ENCODE results near the gene SDF2L1.
"Not testable (repeated sequence)": the region's sequence is repeated elsewhere in the genome, so short reads cannot be mapped to it uniquely, and the experiment has no call there.

SDF2L1 gene

DNA sequence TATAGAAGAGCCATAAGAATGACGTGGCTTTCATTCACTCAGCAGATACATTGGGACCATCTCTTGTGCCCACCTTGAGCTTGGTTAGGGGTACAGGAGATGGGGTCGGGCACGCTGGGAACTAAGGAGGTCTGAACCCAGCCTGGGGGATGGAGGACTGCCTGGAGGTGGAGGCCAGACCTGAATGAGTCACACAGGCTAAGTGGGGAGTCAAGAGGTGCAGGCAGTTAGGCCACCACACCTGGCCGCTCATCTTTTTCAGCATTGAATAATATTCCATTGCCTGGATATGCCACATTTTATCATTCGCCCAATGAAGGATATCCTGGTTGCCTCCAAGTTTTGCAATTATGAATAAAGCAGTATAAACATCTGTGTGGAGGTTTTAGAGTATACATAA lies 19.9 kb downstream of the SDF2L1 start:
- no peak for DNase-seq (ENCODE audit: low spot score)

DNA sequence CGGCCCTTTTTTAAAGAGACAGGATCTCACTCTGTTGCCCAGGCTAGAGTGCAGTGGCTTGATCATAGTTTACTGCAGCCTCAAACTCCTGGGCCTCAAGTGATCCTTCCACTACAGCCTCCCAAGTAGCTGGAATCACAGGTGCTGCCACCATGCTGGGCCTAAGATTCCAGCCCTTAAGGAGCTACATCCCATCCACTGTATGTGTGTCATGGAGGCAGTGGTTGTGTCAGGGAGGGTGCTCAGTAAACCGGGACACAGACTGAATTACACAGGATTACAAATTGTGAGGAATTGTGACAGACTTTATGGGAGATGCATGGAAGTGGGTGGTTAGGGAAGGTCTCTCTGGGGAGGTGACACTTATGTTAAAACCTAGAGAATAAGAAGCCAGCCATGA lies 21.6 kb downstream of the SDF2L1 start:
- no peak for DNase-seq (ENCODE audit: low spot score)

DNA sequence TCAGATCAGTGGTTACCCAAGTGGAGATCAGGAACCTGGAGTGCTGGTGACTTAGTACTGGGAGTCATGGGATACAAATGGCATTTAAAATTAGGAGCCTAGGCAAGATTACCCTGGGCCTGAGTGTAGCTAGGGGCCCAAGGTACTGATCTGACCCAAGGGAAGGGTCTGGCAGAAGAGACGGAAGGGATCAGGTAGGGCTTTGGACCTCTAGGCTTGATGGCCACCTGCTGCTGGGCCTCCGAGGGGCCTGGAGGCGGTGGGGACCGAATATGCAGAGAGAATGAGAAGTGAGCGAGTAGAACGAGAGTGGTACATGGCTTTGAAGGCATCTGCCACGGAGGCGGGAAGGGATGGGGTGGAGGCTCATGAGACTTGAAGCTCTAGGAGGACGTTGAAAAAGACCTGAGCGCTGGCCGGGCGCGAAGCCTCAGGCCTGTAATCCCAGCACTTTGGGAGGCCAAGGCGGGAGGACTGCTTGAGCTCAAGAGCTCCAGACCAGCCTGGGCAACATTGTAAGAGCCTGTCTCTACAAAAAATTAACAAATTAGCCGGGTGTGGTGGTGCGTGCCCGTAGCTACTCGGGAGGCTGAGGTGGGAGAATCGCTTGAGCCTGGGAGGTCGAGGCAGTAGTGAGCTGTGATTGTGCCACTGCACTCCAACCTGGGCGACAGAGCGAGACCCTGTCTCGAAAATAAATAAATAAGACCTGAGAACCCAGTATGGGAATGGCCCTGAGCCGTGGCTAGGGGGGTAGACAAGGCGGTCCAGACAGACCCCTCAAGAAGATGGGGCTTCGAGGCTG lies 23.1 kb downstream of the SDF2L1 start:
- DNase-seq (ENCODE audit: low spot score) = no peak

DNA sequence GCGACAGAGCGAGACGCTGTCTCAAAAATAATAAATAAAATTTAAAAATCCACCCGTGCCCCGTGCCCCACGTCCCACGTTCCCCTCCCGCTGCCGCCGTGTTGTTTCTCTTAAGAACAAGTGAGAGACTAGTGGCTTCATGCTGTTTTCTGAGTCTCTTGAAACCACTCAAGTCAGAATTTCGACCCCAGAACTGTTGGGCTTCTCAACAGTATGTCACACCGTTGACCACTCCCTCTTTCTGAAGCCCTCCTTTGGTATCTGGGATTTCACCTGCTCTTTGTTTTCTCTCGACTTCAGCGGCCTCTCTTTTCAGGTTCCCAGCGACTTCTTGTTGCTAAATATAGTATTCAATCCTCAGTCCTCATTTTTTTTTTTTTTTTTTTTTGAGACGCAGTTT lies 24.7 kb downstream of the SDF2L1 start:
- DNase-seq (ENCODE audit: low spot score) = no peak

DNA sequence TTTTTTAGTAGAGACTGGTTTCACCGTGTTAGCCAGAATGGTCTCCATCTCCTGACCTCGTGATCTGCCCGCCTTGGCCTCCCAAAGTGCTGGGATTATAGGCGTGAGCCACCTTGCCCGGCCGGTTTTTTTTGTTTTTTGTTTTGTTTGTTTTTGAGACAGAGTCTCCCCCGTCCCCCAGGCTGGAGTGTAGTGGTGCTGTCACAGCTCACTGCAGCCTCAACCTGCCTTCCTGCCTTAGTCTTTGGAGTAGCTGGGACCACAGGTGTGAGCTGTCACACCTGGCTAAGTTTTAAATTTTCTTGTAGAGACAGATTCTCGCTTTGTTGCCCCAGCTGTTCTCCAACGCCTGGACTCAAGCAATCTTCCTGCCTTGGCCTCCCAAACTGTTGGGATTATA lies 26.9 kb downstream of the SDF2L1 start:
- no peak for DNase-seq (ENCODE audit: low spot score)

DNA sequence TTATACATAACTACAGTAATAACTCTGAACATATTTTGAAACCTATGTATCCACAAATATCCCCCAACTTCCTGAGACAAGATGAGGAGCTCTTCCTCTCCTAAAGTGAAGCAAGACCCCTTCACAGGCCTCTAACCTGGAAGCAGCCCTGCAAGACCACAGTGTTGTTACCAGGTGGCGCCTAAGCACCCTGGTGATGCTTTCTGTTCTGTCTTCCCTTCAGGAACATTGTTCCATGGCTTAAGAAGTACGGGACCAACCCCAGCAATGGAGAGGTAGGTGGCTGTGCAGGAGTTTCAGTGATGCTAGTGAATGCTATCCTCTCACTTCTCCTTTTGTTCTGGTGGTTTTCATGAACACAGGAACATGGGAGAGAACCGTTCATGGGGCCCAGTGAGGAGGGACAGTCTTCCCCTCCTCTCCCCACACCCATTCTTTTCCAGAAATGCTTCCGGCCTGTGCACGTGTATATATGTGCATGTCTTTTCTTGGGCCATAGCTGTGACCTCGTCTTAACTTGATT lies 30.1 kb downstream of the SDF2L1 start:
- DNase-seq (ENCODE audit: low spot score) = no peak

DNA sequence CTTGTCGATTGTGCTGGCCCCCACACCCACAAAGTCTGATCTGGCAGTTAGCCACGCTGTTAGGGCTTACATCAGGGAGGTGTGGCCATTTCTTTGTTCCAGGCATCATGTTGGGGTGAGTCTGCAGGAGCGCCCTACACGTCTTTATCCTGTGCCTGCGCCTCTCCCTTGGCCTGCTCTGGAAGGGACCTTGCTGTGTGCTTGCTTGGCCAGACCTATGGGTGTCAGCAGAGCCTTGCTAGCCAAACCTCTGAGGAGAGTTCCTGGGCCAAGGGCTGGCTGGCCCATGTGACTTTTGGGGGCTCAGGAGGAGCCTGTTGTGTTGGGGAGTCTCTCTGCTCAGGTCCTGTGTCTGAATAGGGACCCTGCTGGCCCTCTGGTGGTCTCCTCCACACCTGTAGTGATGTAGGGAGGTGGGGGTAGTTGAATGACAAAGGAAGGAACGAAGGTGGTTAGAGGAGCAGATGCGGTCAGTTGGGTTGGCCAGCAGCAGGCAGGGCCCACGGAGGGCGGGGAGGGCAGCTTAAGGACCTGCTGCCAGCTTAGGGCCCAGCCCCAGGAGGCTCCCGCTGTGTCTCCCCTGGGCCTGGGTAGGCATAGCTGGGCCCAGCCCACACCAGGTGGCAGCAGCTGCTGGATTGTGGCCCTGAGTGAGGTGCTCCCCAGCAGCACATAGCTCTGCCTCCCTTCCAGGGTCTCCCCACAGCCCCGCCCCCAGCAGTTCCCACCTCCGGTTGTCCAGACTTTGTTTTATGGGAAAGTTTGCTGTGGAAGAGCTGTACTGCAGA lies 31.6 kb downstream of the SDF2L1 start:
- no peak for DNase-seq (ENCODE audit: low spot score)

DNA sequence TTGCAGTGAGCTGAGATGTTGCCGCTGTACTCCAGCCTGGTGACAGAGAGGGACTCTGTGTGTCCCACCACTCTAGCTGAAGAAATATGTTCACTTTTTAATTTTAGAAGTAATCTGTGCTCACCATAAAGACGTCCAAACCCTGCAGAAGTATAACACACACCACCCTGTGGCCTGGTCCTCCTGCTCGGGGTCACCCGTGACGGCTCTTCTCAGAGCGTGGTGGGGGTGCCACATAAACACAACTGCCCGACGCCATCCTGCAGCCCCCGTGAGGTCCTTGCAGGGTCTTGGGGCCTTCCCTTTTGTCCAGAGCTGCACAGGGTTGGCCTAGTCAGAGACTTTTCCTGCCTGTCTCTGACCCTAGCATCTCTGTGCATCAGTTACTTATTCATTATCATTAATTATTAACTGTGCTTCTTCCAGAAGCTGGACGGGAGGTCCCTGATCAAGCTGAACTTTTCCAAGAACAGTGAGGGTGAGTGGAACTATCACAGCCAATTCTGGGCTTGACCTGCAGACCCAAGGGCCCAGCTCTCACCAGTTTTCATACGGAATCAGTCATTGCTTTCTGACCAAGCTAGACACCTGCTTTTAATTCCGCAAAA lies 32.6 kb downstream of the SDF2L1 start:
- DNase-seq (ENCODE audit: low spot score) = no peak

DNA sequence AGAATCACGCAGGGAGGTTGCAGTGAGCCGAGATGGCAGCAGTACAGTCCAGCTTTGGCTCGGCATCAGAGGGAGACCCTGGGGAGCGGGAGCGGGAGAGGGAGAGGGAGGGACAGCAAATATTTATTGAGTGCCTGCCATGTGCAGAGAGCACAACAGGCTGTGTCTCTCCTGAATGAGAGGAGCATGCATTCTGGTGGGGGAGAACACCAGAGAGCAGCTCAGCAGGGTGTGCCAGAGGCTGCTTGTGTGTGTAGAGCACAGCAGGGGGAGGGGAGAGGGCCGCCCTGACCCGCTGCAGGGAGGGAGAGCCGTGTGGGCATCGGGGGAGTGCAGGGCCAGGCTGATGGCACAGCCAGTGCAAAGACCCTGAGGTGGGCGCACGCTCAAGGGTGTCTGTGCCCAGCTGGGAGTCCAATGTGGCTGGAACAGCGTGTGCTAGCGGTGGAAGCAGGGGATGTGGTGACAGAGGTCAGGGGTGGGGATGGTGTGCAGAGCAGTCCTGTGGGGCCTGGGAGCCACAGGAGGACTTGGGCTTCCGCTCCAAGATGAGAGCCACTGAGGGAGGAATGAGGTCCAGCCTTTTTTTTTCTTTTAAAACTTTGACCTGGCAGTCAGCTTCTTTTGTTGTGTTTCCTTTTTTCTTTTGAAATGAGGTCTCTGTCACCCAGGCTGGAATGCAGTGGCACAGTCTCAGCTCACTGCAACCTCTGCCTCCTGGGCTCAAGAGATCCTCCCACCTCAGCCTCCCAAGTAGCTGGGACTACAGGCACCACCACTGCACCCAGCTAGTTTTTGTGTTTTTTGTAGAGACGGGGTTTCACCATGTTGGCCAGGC lies 35.7 kb downstream of the SDF2L1 start:
- DNase-seq (ENCODE audit: low spot score) = no peak

DNA sequence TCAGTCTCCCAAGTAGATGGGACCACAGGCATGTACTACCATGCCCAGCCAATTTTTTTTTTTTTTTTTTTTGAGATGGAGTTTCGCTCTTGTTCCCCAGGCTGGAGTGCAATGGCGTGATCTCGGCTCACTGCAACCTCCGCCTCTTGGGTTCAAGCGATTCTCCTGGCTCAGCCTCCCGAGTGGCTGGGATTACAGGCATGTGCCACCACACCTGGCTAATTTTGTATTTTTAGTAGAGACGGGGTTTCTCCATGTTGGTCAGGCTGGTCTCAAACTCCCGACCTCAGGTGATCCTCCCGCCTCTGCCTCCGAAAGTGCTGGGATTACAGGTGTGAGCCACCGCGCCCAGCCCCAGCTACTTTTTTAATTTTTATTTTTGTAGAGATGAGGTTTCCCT lies 36.7 kb downstream of the SDF2L1 start:
- not testable (repeated sequence) for DNase-seq (ENCODE audit: low spot score)

DNA sequence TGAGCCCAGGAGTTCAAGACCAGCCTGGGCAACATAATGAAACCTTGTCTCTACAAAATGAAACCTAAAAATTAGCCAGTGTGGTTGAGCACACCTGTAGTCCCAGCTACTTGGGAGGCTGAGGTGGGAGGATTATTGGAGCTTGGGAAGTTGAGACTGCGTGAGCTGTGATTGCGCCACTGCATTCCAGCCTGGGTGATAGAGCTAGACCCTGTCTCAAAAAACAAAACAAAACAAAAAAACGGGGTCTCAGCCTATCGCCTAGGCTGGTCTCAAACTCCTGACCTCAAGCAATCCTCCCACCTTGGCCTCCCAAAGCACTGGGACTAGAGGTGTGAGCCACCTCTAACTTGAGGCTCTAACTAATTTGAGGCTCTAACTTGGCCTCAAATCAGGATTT lies 37.3 kb downstream of the SDF2L1 start:
- no peak for DNase-seq (ENCODE audit: low spot score)

DNA sequence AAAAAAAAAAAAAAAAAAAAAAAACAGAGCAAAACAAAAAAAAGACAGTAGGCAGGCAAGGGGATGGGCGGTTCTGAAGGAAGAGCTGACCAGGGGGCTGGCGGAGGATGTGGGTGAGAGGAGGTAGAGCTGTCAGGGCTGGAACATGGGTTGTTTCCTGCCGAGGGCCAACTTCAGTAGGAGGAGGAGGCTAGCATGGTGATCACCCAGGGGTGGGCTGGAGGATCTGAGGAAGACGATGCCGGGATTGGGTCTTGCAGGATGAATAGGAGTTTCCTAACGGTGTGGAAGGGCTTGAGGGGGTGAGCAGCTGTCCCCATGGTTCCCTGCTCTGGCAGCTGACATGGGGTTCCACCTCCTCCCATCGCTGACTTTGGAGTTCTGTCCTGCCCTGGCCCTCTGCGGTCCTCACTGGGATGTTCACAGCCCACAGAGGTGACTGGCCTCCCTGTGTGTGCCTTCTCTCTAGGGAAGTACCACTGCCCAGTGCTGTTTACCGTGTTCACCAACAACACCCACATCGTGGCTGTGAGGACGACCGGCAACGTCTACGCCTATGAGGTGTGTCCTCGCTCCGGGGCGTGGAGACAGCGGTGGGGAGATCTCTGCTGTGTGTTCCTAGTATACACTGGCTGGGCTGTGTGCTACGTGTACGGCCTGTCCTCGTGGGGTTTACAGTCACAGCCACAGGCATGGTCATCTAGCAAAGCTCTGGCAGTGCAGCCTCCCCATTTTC lies 38.9 kb downstream of the SDF2L1 start:
- DNase-seq (ENCODE audit: low spot score) = no peak

DNA sequence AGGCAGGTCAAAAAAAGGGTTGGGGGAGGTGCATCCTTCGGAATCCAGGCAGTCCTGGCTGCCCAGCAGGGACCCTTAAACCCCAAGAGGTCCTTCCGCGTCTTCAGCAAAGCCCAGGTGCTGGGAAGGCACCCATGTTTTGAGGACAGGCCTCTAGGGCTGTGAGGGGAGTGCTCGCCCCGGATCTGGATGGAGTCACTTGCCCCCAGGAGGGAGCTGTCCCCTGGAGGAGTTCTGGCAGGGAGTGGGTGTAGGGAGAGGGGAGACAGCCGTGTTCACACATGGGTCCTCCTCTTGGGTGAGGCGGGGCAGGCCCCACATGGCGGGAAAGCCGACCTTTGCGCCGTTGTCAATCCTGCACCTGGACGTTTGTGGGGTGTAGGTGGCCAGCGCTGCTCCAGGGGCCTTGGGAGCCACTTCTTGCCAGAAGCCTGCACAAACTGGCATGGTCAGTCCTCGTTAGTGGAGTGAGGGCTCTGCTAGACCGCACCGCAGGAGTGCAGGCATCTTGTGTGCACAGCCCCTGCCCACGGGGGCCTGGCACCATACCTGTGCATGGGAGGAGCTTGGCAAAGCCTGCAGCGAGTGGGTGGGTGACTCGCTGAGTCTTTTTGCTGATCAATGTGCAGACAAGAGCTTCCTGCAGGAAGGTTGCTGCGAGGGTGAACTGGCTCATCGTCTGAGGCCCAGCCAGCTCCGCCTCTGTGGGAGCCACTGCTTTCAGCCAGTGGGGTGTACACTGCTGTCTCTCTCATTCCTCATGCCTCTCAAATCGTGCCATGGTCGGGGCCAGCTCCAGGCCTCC lies 39.7 kb downstream of the SDF2L1 start:
- no peak for DNase-seq (ENCODE audit: low spot score)

DNA sequence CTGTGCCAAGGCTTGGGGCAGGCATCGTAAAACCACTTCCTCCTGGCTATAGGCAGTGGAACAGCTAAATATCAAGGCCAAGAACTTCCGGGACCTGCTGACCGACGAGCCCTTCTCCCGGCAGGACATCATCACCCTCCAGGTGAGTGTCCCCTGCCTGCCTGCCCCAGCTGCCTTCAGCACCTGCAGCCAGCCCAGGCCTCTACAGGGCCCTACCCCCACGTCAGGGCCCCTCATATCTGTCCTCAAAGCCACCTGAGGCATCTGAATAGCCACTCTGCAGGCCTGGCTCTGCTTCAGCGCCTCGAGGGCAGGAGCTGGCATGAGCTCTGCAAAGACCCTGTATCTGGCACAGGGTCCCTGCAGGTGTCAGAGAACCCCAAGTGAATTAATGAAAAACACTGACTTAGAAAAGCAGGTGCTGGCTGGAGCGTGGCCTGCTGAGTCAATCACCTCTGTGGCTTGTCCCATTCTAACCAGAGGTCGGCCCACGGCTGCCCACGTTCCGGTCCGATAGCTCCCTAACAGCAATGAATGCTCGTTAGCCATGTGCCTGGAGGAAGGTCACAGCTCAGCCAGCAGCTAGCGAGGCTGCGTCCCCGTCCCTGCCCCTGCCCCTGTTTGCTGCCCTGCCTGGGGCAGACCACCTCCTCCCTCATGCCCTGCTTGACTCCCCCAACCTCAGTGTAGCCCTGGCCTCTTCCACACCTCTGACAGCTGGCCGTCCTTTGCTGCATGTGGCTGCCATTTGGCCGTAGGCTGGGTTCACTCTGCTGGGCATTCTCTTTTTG lies 40.5 kb downstream of the SDF2L1 start:
- DNase-seq (ENCODE audit: low spot score) = no peak

DNA sequence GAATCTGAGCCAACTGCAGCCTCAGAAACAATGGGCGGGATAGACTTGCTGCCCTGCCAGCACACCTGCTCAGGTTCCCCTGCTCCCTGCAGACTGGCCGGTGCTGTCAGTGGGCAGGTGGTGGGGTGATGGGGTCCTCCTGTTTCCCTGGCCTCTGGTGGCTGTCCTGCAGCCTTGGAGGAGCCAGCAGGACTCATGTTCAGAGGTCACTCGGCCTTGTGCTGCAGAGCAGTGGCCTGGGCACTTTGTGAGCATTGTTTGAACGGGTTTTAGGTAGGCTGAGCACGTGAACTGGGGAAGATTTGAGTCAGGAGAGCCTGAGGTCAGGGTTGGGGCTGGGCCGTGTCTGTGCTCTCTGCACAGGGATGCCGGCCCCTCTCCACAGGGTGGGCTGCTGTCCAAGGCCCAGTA lies 41.3 kb downstream of the SDF2L1 start:
- DNase-seq (ENCODE audit: low spot score) = no peak

DNA sequence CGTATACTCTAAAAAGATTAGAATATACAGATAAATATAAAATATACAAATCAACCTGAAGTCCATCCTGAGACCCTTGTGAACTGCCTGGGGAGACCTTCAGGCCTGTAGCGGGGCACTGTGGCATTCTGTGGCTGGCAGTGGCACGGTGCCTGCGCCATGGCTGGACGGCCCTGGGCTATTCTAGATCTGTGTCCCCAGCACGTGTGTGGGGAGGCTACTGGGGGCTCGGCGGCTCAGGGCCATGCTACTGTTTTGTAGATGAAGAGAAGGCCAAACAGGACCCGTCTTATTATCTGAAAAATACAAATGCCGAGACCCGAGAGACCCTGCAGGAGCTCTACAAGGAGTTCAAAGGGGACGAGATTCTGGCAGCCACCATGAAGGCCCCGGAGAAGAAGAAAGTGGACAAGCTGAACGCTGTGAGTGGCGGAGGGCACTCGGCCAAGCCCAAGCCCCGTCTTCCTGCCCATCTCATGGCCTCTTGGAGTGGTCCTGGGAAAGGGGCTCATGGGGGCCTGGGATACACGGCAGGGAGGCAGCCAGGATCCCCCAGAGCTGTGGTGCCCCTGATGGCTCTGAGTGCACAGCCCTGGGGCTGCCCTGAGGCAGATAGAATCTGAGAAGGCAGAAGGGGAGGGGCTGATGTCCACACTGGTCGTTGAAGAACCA lies 42.5 kb downstream of the SDF2L1 start:
- no peak for DNase-seq (ENCODE audit: low spot score)

DNA sequence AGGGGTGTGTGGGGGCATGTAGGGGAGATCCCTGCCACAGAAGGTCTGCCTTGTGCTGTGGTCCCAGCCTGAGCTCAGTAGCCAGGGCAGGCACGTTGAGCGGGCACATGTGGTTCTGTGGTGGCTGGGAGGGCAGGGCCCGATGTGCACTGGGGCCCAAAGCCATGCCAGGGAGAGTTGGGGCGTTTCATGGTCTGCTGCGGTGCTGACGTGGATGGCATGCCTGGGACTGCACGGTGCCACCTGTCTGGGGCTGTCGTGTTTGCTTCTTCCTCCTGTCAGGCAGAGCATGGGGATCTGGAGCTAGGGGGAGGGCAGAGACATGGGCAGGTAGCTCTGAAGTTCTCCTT lies 43.0 kb downstream of the SDF2L1 start:
- DNase-seq (ENCODE audit: low spot score) = no peak

DNA sequence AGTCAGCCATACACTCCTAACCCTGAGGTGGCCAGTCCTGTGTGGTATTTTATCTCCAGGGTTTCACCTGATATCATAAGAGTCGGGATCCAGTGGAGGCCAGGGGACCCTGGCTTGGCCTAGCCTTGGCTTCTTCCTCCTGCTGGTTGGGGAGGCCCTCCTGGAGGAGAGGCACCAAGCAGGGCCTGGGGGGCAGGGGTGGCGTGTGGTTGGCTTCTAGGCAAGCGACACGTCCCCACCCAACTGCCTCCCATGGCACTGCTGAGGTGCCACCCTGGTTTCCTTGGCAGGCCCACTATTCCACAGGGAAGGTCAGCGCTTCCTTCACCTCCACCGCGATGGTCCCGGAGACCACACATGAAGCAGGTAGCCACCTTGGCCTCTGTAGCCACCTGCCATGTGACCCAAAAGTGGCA lies 44.1 kb downstream of the SDF2L1 start:
- DNase-seq (ENCODE audit: low spot score) = no peak
